ENCODE data around the gene GALR2. TPM values are rescaled to one million over a fixed set of nuclear protein-coding genes. Genes with fewer than 3 reads are reported as not detected.

GALR2 gene
- total and polyA plus RNA-seq, 10 of the 15 experiments (the other 5 are each of a cell fraction or from before 2014, with no cell fraction given): 0.06 to 1.2 (median 0.22) TPM; not detected in 5

DNA sequence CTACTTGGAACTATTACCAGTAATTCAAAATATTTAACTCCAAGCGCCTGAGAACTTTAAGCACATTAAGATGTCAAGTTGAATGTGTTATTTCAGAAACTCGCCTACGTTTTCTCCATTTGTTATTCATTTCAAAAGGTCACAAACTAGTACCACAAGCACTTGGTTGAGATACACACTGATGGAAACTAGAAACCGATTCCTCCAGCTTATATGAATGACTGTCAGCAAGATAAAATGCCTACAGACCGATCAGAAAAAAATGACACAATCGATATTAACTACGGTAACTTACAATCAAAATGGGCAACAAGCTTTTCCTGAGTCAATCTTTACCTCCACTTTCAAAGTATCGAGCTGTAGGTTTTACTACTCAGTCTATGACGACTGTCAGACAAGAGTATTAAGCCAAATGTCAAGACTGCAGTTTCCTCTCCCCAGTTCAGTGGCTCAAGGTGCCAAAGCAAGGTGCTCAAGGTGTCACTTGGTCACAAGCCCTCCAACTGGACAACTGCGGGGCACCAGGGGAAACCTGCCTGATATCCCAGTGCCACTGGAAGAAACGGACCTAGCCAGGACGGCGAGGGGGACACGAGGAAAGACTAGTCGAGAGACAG is 2.9 kb upstream of the GALR2 start:
- SMC1A ChIA-PET (ENCODE audit: uncharacterized antibody, unreplicated experiment): interaction anchor here (1.0 to 1.3 kb wide), 3 partner anchors 8 to 32 kb away, joined by 4 read pairs; partner anchors contain the start of gene EXOC7
- WGBS (ENCODE audit: insufficient coverage, insufficient replicate concordance, low lambda C conversion rate, missing lambda C conversion rate): 1% methylated on average over 15 of the region's 15 CpGs
- peak; percentile 81 for FAIRE-seq
- TF ChIP-seq ZNF217 (IDR thresholded peaks at IDR 0.05) (no peak), POU2F2 (IDR thresholded peaks at IDR 0.05; ENCODE audit: borderline replicate concordance, low read depth, low read length) (0 out of 3 replicates have a peak, but pooled peaks have one; percentile 17), RUNX3 (IDR thresholded peaks at IDR 0.05; ENCODE audit: low read length) (peak; percentile 61), TBL1XR1 (IDR thresholded peaks at IDR 0.05; ENCODE audit: low read depth, low read length) (peak; percentile 80; the same call in 1 of the 2 replicates), NR2F1 (conservative IDR thresholded peaks at IDR 0.05) (peak; percentile 46; the same call in 1 of the 2 replicates), EP300 (IDR thresholded peaks at IDR 0.05; ENCODE audit: borderline replicate concordance in 1 of 2, control insufficient read depth in 1 of 2, low read depth in 2 of 2, low read length in 2 of 2) (0 out of 4 replicates have a peak, but pooled peaks of 1 of the 2 experiments have one; percentile 17), BCL11A (IDR thresholded peaks at IDR 0.05; ENCODE audit: low read depth, low read length) (peak; percentile 62; the same call in 1 of the 2 replicates), POLR2AphosphoS5 (IDR thresholded peaks at IDR 0.05; ENCODE audit: low read length) (no peak; the same call in 1 of the 2 replicates), IRF4 (IDR thresholded peaks at IDR 0.05; ENCODE audit: low read depth, low read length) (peak; percentile 73; the same call in 1 of the 2 replicates), NFIC (IDR thresholded peaks at IDR 0.05; ENCODE audit: low read depth, low read length) (0 out of 2 replicates have a peak, but pooled peaks have one; percentile 36), FOXM1 (IDR thresholded peaks at IDR 0.05; ENCODE audit: low read depth, low read length) (peak; percentile 38; the same call in 1 of the 2 replicates), SMAD5 (IDR thresholded peaks at IDR 0.05; ENCODE audit: low read depth) (no peak), CREM (IDR thresholded peaks at IDR 0.05; ENCODE audit: low read depth) (peak; percentile 7; the same call in 1 of the 2 replicates), CBX3 (IDR thresholded peaks at IDR 0.05; ENCODE audit: borderline replicate concordance, low read depth) (no peak), JUNB (IDR thresholded peaks at IDR 0.05) (peak; percentile 66; the same call in 1 of the 2 replicates), MEF2A (IDR thresholded peaks at IDR 0.05; ENCODE audit: insufficient read depth, low read depth, low read length) (0 out of 2 replicates have a peak, but pooled peaks have one; percentile 18), POLR2A (IDR thresholded peaks at IDR 0.05; ENCODE audit: low read depth, low read length) (no peak)
- TF ChIP-seq, protein P1, sequence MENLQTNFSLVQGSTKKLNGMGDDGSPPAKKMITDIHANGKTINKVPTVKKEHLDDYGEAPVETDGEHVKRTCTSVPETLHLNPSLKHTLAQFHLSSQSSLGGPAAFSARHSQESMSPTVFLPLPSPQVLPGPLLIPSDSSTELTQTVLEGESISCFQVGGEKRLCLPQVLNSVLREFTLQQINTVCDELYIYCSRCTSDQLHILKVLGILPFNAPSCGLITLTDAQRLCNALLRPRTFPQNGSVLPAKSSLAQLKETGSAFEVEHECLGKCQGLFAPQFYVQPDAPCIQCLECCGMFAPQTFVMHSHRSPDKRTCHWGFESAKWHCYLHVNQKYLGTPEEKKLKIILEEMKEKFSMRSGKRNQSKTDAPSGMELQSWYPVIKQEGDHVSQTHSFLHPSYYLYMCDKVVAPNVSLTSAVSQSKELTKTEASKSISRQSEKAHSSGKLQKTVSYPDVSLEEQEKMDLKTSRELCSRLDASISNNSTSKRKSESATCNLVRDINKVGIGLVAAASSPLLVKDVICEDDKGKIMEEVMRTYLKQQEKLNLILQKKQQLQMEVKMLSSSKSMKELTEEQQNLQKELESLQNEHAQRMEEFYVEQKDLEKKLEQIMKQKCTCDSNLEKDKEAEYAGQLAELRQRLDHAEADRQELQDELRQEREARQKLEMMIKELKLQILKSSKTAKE (IDR thresholded peaks at IDR 0.05; ENCODE audit: low read depth, poor library complexity, severe bottlenecking): peak; percentile 29
- TF ChIP-seq, protein P2, sequence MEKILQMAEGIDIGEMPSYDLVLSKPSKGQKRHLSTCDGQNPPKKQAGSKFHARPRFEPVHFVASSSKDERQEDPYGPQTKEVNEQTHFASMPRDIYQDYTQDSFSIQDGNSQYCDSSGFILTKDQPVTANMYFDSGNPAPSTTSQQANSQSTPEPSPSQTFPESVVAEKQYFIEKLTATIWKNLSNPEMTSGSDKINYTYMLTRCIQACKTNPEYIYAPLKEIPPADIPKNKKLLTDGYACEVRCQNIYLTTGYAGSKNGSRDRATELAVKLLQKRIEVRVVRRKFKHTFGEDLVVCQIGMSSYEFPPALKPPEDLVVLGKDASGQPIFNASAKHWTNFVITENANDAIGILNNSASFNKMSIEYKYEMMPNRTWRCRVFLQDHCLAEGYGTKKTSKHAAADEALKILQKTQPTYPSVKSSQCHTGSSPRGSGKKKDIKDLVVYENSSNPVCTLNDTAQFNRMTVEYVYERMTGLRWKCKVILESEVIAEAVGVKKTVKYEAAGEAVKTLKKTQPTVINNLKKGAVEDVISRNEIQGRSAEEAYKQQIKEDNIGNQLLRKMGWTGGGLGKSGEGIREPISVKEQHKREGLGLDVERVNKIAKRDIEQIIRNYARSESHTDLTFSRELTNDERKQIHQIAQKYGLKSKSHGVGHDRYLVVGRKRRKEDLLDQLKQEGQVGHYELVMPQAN (conservative IDR thresholded peaks at IDR 0.05): no peak
- TF ChIP-seq, protein P3, sequence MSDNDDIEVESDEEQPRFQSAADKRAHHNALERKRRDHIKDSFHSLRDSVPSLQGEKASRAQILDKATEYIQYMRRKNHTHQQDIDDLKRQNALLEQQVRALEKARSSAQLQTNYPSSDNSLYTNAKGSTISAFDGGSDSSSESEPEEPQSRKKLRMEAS (IDR thresholded peaks at IDR 0.05; ENCODE audit: low read depth, low read length): no peak

More for the DNA sequence above, 2.9 kb upstream of the GALR2 start:
- Histone ChIP-seq H3K9me3 (replicated peaks; ENCODE audit: control insufficient read depth, insufficient read depth, low read length) (no peaks in the 10 kb centered on the region), H3K27ac (ENCODE audit: control insufficient read depth, insufficient read depth) (peak overlapping the region; percentile 81), H4K20me1 (ENCODE audit: control insufficient read depth, insufficient read depth) (no peaks in the 10 kb centered on the region), H3K4me2 (ENCODE audit: control insufficient read depth, insufficient read depth) (peak overlapping the region; percentile 43), H3K4me3 (peak overlapping the region; percentile 76), H3K79me2 (ENCODE audit: control insufficient read depth, insufficient read depth, low read length) (peaks cover 26% of the 10 kb centered on the region), H3K4me1 (ENCODE audit: control insufficient read depth, insufficient read depth, low read length) (peaks cover 3% of the 10 kb centered on the region; the same call in 1 of the 2 replicates), H2AFZ (ENCODE audit: control insufficient read depth, low read depth, low read length) (peak overlapping the region; percentile 41), H3K27me3 (replicated peaks in 1 of 2; ENCODE audit: control insufficient read depth in 2 of 2, insufficient read depth in 2 of 2, low read length in 1 of 2) (peaks cover 3 to 18% of the 10 kb centered on the region in 2 experiments; a peak in 3 of 4 replicates), H3K36me3 (ENCODE audit: control insufficient read depth in 2 of 2, insufficient read depth in 2 of 2, low read length in 1 of 2) (peaks cover 0 to 6% of the 10 kb centered on the region in 2 experiments; a peak in 2 of 4 replicates), H3K9ac (ENCODE audit: control insufficient read depth, insufficient read depth, low read length) (peak overlapping the region; percentile 74)
- intact Hi-C loops (cut with micrococcal nuclease; ENCODE audit: unreplicated experiment) (no loop called here), in situ Hi-C loops (cut with MboI) (no loop called here)
- ChIA-PET RAD21 (ENCODE audit: unreplicated experiment) (interaction anchor here (1.0 kb wide), 1 partner anchor 208 kb away, joined by 4 read pairs; no protein-coding TSS in a partner anchor), POLR2A (interaction anchor here (0.6 to 1.3 kb wide), 3 partner anchors 175 to 282 kb away, joined by 3 to 8 read pairs (median 3); partner anchors contain the start of gene PRPSAP1), CTCF (interaction anchor here (0.9 to 1.8 kb wide), 4 partner anchors 58 to 326 kb away, joined by 3 to 7 read pairs (median 3); no protein-coding TSS in a partner anchor)
- BruUV-seq (replicated peaks): TSS peak; percentile 85
- ATAC-seq: peak; percentile 23
- no peak for DNase-seq (ENCODE audit: low read depth, low spot score)

Measured in GM12878 (cell line).